Gastrocnemius medialis (tissue), 4 donors: ENCODE results near the gene POLA1.

Experiments
- POLR2A ChIP-seq, 2 donors: fragments of 450-650 bp; IDR thresholded peaks; one replicate each; pipeline ENCODE4 v1.6.1; 2017; ENCODE audit warnings: antibody characterized with exemption in 2 of 2, mild to moderate bottlenecking in 2 of 2, moderate library complexity in 2 of 2
- TF ChIP-seq, protein P1 (sequence below), 5 experiments: fragments of 450-650 bp in 3 of 5; fragments of 200-600 bp in 2 of 5; sonication (generic) in 2 of 5; IDR thresholded peaks in 4 of 5; conservative IDR thresholded peaks in 1 of 5; 1 replicate in 4 of 5; 2 replicates in 1 of 5; pipeline ENCODE4 v1.5.1; 2016 to 2019; ENCODE audit warnings: antibody characterized with exemption in 5 of 5, mild to moderate bottlenecking in 3 of 5, moderate library complexity in 3 of 5

GRCh38 chrX:24805201-24805600 is 111.5 kb downstream of the POLA1 start:
- TF ChIP-seq POLR2A (IDR thresholded peaks at IDR 0.05) = no peak
- TF ChIP-seq, protein P1, sequence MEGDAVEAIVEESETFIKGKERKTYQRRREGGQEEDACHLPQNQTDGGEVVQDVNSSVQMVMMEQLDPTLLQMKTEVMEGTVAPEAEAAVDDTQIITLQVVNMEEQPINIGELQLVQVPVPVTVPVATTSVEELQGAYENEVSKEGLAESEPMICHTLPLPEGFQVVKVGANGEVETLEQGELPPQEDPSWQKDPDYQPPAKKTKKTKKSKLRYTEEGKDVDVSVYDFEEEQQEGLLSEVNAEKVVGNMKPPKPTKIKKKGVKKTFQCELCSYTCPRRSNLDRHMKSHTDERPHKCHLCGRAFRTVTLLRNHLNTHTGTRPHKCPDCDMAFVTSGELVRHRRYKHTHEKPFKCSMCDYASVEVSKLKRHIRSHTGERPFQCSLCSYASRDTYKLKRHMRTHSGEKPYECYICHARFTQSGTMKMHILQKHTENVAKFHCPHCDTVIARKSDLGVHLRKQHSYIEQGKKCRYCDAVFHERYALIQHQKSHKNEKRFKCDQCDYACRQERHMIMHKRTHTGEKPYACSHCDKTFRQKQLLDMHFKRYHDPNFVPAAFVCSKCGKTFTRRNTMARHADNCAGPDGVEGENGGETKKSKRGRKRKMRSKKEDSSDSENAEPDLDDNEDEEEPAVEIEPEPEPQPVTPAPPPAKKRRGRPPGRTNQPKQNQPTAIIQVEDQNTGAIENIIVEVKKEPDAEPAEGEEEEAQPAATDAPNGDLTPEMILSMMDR (IDR thresholded peaks at IDR 0.05 in 4 of 5, conservative IDR thresholded peaks at IDR 0.05 in 1 of 5) = no peak
